GF-D8 (cell line): ENCODE results near the gene BCAS3.

Experiments
- DNase-seq: peaks from one replicate; lab custom pipeline; 2025; lab: John Stamatoyannopoulos, UW

BCAS3 gene

DNA sequence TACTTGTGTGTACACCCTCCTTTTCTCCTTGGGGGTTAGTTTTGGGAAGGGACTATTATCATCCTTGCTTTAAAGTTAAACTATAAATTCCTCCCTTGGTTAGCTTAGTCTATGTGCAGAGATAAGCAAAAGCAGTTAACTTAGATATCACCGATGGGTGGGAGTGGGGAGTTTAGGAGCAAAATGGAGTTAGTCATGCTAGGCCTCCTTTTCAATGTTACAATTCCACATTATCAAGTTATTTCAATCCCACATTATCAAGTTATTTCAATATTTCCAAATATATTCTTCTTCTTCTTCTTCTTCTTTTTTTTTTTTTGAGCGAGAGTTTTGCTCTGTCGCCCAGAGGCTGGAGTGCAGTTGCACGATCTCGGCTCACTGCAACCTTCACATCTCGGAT lies 1.7 kb upstream of the BCAS3 start:
- DNase-seq = no peak

DNA sequence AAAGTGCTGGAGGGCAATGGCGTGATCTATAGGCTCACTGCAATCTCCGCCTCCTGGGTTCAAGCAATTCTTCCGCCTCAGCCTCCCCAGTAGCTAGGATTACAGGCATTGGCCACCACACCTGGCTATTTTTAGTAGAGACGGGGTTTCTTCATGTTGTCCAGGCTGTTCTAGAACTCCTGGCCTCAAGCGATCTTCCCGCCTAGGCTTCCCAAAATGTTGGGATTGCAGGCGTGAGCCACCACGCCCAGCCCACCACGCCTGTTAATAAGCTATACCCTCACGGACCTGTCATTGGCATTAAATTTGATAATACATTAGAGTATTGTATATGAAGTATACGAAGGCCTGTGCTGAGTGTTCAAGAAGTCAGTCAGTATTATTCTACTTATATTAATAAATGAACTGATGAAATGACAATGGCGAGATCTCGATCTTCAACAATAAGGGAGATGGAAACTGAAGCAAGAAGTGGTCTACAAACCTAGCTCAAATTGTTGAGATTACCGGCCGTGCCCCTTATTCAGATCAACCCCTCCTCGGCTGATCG lies 818 bp upstream of the BCAS3 start:
- no peak for DNase-seq

DNA sequence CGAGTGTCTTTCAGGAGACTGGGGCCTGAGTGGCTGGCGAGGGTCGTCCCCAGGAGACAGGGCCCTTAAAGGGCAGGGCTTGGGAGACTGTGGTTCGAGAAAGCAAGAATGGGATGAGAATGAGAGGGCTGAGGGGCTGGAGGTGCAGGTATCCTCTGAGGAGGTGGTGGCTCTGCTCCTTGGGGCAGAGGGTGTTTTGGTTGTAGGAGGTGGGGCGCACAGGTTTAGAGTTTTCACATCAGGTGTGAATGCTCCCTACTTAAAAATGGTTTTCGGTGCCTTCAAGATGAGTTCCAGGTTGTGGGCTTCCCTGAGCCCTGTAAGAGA lies 430 bp downstream of the BCAS3 start:
- DNase-seq = no peak

DNA sequence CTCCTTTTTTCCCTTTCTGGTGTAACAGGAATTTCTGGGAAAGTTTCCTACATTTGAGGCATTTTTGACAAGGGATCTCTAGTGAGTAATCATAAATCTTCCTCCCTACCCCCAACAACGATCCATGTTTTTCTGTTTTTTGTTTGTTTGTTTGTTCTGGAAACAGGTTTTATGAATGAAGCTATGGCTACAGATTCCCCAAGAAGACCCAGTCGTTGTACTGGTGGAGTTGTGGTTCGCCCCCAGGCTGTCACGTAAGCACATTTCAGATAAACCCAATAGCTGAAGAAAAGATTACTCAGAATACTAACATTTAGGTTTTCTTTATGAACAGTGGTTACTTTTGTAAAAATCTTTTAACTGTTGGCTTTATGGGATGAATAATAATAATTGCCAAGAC lies 1.6 kb downstream of the BCAS3 start:
- DNase-seq = no peak

DNA sequence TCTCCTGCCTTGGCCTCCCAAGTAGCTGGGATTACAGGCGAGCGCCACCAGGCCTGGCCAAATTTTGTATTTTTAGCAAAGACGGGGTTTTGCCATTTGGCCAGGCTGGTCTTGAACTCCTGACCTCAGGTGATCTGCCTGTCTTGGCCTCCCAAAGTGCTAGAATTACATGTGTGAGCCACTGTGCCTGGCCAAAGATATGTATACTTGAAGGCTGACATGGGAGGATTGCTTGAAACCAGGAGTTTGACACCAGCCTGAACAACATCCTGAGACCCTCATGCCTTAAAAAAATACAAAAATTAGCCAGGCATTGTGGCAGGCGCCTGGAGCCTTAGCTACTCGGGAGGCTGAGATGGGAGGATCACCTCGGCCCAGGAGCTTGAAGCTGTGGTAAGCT lies 3.1 kb downstream of the BCAS3 start:
- DNase-seq = no peak

DNA sequence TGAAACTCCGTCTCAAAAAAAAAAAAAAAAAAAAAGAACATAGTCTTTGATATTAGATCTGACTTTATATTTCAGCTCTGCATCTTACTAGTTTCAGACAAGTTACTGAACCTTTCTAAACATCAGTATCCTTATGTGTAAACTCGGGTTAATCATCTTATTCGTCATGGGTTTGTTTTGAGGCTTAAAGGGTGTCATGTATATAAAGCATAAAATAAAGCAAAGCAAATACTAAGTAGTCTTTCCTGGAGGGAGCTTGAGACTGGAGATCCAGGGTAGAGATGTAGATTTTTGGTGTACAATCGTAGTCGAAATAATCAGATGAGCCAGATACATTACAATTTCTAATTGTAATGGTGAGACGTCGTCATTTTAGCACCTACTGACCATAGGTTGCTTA lies 7.8 kb downstream of the BCAS3 start:
- no peak for DNase-seq

DNA sequence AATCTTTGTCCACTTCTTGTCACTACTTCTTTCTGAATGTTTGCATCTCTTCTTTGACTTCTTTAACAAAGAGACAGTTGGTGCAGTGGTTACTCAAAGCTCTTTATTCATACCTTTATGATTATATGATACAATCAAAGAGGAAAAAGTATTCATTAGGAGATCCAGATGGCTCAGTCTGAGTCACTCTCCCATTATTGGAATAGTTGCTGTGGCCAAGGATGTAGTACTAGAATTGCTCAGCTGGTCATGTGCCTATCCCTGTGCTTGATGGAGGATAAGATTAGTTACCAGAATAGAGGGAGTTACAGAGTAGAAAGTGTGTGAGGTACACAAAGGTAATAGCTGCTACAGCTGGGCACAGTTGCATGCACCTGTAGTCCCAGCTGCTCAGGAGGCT lies 18.3 kb downstream of the BCAS3 start:
- DNase-seq = no peak

DNA sequence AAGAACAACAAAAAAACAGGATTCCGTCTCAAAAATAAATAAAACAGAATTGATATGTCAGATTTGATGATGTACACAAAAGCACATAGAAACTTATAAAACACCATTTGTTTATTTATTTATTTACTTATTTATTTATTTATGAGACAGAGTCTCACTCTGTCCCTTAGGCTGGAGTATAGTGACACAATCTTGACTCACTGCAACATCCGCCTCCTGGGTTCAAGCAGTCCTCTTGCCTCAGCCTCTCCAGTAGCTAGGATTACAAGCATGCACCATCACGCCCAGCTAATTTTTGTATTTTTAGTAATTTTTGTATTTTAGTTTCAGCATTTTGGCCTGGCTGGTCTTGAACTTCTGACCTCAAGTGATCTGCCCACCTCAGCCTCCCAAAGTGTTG lies 21.4 kb downstream of the BCAS3 start:
- DNase-seq = no peak

DNA sequence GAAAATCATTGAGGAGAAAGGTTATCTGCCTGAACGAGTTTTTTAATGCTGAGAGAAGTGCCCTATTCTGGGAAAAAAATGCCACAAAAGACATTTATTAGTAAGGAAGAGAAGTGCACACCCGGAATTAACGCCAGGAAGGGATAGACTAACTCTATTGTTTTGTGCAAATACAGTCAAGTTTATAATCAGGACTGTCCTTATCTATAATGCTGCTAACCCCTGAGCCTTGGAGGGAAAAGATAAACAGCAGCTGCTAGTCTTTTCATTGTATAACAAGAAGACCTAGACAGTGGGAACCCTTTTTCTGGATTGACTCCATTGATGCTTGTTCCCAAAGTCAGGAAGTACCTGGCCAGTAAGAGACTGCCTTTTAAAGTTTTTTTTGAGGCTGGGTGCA lies 26.5 kb downstream of the BCAS3 start:
- no peak for DNase-seq

DNA sequence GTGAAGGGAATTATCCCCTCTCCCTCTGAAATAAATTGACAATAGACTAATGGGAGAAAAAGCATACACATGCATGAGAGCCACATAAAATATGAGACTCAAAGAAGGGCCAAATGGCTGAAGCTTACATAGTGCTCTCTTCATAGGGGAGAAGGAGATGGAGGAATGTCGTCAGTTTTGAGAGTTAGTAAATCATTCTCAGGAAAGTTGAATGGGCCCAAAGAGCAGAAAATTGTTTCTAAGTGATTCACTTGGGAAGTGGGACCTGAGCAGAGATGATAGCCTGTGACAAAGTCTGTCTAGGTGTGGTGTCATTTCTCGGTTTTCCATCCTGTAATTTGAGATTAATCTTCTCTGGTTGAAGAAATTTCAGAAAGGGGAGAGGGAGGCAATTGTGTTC lies 35.0 kb downstream of the BCAS3 start:
- no peak for DNase-seq

DNA sequence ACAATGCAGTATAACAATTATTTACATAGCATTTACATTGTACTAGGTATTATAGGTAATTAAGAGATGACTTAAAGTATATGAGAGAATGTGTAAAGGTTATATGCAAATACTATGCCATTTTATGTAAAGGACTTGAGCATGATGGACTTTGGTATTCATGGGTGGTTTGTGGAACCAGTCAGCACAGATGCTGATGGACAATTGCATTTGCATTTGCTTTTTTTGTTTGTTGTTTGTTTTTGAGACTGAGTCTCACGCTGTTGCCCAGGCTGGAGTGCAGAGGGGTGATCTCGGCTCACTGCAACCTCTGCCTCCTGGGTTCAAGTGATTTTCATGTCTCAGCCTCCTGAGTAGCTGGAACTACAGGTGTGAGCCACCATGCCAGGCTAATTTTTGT lies 36.0 kb downstream of the BCAS3 start:
- no peak for DNase-seq

DNA sequence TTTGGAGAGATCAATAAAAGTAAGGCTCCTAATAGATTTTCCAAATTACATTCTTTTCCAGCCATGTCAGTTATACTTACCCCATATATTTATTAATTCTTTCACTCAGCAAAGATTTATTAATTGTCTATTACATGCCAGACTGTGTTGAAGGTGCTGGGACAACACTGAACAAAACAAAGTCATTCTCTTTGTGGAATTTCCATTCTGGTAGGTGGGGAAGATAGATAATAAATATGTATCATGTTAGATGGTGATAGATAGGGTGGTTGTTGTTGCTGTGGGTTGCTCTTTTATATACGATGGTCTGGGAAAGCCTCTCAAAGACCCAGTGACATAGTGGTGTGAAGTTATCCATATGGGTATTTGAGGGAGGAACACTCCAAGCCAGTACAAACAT lies 39.1 kb downstream of the BCAS3 start:
- no peak for DNase-seq

DNA sequence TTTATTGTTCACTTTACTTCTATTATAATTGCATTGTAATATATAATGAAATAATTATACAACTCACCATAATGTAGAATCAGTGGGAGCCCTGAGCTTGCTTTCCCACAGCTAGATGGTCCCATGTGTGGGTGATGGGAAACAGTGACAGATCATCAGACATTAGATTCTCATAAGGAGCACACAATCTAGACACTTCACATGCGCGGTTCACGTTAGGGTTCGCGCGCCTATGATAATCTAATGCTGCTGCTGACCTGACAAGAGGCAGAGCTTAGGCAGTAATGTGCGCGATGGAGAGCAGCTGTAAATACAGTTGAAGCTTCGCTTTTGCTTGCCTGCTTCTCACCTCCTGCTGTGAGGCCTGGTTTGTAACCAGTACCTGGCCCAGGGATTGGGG lies 40.2 kb downstream of the BCAS3 start:
- DNase-seq = no peak

DNA sequence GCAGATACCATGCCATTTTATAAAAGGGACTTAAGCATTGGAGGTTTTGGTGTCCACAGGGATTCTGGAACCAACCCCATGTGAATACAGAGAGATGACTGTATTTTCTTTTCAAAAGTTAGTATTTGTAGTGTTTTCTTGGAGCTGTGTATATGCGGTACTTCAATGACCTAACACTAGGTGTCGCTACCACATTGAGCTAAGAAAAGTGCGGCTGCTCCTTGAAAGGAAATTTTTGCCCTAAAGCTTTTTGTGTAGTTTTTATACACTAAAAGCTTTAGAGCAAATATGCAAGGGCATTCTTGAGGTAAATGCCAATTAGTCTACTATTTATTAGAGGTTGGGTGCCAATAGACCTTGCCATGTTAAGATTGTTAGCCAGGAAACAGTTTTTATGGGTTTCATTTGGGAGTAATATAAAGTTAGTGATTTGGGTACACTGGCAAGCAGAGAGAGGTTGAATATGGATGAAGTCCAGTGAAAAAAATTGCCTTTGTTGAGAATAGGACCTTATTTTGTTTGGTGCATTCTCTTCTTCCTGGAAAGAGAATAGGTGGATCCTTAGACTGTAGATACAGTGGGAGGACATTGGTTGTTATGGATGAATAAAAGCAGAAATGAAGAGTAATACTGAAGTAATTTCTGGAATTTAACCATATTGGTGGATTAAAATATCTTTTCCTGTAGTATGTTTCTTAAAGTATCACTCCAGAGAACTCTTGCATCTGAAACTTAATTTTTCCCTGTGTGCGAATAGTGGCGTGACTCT lies 43.3 kb downstream of the BCAS3 start:
- DNase-seq = no peak

DNA sequence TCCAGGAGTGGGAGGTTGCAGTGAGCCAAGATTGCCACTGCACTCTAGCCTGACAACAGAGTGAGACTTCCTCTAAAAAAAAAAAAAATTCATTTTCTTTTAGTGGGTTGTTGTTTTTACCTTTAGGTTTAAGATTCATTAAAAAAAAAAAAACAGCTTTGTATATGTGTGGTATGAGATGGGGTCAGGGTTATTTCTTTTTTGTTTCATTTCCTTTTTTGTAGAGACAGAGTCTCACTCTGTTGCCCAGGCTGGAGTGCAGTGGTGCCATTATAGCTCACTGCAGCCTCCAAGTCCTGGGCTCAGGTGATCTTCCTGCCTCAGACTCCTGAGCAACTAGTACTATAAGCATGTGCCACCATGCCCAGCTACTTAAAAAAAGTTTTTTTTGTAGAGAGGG lies 47.0 kb downstream of the BCAS3 start:
- no peak for DNase-seq

DNA sequence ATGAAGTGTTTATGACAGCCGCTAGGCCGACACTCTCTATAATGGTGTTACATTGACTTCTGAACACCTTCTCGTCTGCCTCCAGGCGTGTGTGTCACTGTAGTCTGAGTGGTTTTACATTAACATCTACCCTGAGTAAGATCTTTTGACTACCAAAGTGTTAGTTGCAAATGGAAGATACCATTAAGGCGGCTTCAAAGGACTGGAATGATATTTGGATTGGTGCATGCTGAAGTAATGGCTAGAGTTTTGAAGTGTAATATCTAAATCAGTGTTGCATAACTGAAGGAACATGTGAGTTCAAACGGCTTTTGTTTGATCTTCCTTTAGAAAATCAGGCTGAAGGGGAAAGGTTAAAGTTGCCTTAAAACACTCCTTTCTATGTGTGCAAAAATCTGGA lies 52.2 kb downstream of the BCAS3 start:
- no peak for DNase-seq

DNA sequence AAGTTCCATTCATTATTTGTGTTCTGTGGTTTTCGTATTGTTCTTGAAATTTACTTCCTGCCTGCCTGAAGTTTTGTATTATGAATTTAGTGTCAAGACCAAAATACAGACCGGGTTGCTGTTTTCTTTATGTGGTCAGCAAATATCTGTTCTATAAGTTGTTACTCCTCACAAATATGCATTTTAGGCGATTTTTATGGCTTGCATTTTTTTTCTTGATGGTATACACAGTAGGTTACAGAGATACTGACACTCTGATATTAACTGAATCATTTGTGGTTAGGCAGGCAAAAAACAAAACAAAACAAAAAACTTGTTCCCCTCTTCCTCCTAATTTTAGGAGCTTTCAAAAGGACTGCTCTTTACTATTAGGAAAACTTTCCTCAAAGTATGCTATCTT lies 52.6 kb downstream of the BCAS3 start:
- DNase-seq = no peak

DNA sequence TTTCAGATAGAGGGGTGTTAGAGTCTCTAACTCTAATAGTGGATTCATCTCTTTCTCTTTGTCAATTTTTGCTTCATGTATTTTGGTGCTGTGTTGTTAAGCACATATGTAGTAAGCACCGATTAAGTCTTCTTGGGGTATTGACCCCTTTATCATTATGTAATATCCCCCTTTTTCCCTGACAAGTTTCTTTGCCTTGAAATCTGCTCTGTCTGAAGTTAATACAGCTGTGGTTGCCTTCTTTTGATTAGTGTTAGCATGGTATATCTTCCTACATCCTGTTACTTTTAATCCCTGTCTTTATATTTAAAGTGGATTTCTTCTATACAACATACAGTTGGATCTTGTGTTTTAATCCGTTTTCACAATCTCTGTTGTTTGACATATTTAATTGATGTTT lies 60.6 kb downstream of the BCAS3 start:
- no peak for DNase-seq

DNA sequence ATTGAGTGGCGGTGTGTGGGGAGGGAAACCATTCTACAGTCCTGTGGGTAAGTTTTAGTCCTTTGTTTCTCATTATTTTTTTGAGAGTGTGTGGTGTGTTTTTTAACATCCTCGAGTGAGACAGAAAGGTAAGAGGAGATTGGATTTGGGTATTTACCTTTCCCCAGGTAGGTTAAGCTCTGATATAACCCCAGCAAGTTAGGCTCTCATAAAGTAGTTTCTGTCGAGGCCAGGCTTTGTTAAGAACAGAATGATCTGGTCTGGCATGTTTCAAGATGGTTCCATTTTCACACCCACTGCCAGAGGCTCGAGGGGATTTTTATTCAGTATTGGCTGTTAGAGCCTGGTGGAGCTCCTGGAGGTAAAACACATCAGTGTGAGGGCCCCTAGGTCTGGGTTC lies 62.9 kb downstream of the BCAS3 start:
- DNase-seq = no peak

DNA sequence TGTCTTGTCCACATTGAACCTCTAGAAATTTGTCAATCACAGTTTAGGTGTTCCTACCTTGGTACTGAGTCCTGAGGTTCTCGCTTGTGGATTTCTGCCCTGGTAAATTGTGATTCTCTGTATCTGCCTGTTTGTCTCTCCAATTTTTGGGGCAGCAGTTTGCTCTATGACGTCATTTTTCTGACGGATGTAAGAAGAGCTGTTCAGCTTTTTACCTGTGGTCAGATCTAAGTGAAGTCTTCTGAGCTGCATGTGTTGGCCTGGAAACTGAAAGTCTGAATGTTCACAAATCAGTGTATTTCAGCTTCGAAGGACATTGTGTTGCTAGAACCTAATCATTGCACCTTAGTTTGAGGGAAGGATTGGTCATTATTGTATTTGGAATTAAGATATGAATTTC lies 63.4 kb downstream of the BCAS3 start:
- no peak for DNase-seq

DNA sequence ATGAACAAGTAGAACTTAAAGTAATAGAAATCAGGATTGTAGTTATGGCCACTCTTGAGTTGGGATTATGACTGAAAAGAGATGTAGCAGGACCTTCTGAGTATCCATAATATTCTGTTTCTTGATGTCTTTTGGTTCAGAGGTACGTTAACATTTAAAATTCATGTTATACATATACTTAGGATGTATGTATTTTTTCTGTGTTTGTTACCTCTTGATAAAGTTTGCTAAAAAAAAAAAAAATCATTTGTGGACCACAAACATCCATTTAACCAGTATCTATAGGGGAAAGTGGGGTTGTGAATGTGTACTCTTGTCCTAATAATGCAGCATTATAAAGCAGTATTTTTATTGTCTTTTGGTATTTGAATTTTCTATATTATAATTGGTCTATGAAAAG lies 65.6 kb downstream of the BCAS3 start:
- DNase-seq = no peak

DNA sequence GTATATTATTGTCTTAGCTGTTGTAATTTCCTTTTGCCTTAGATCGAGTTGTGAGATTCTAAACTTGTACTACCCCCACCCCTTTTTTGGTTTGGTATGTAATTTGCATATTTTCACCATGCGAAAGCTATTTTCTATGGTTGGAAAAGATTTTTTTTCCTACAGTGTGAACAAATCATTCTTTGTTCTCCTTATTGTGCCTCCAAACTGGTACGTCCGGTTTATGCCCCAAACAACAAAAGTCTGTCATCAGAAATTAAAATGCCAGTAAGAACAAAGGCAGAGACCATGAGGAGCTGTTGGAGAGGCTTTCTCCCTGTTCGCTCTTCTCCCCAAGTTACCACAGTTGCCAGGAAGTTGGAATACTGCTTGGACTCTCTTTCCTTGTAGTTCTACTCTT lies 66.1 kb downstream of the BCAS3 start:
- DNase-seq = no peak

DNA sequence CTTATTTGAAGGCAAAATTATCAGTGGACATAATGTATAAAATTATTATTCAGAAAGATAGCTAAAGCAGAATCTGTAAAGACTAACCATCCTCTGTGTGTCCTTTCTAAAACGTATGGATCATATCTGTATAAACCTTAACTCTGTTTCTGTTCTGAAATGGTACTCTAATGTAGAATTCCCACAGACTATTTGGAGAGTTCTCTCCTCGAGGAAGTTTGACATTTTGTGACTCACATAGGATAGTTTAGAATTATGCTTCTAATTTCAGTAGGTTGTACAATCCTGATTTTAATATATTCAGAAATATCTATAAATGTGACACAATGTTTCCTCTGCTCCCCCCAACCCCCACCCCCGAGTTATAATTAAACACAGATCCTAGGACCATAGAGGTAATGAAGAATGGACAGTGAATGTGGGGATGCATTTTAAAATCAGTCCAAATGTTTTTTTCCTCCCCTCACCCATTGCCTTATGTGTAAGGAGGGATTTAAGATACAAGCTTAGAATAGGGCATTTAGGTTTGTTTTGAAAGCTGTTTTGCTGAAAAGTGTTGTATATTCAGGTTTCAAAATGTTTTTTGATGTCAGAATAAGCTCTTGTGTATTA lies 66.8 kb downstream of the BCAS3 start:
- DNase-seq = no peak

DNA sequence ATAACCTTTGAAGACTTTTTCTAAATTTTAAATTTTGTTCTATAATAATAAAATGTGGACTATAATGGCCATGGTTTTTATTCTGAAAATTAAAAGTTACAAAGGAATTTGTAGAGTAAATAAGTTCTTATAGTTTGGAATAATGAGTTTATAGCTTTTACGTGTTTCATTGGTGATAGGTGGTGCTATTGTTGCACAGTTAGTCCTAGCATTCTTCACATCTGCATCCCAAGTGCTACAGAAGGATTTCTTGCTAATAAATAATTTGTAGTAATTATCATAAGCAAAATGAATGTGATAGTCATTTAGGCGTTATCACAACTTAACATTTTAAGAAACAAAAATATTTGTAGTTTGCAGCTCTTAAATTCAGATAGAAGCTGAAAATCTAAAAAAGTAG lies 67.9 kb downstream of the BCAS3 start:
- DNase-seq = no peak
